GM19099 (cell line): Measurements from ENCODE around the gene APLN.

ENCODE experiments used
- POLR2A ChIP-seq: IDR thresholded peaks from 3 replicates; pipeline ENCODE4 v1.6.1; 2011; ENCODE audit warnings: low read depth; ENCODE audit not compliant: insufficient read length; ENCODE audit errors: extremely low read depth

The APLN gene, protein sequence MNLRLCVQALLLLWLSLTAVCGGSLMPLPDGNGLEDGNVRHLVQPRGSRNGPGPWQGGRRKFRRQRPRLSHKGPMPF

GRCh38 chrX:129654652-129655546, at the start of gene APLN:
APLN (minus strand) TSS chrX:129654956; CDS start chrX:129654630, 326 bp downstream.
- no peak for TF ChIP-seq POLR2A

DNA sequence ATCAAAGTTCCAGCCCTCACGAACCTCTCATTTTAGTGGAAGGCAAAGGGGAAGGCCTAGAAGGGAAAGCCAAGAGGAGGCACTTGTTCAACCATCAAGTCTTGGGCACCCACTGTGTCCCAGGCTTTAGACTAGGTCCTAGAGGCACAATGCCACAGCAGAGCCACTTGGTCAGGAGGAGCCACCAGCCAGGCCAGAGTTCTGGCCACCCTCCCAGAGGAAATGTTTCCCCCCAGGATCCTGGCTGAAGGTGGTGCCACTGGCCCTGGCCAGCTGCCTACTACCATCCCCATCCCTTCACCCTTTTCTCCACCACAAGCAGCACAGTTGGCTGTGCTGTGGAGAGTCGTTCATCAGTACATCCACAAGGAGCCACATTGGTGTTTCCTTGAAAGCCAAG, 49.7 kb upstream of the APLN start:
- no peak for TF ChIP-seq POLR2A

DNA sequence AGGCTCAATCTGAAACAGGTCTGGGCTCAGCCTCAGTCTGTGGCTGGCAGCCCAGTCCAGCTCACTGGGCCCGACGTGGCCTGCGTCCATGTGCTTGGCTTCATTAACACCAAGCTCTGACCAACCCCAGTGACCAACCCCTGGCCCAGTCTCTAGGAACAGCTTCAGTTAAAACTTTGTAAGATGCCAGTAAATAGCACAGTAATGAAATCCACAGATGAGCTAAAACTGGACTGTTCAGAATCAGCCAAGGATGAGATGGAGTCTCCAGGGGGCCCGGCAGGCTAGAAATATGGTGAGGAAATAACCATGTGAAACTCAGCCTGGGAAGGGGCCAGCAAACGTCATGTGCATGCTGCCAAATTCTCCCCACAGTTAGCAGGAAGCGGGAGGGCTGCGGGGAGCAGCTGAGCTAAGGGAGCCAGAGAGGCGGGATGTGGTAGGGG, 46.9 kb upstream of the APLN start:
- TF ChIP-seq POLR2A: no peak

DNA sequence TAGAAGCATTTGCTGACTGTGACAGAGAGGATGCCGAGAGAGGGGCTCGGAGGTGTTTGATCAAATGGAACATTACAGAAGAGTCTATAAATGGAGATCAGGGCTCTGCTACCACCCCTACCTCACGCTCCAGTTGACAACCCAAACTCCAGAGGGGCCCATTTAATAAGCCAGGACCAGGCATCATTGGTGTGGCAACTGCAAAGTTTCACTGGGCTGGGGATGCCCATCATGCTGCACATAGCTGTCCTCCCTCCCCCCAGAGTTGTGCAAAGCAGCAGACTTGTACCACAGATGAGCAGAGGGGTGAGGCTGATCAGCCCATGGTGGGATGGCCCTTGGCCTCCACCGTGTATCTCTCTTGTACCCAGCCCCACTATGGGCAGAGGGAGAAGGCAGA, 45.8 kb upstream of the APLN start:
- TF ChIP-seq POLR2A: no peak

- no peak for TF ChIP-seq POLR2A
Observed at GRCh38 chrX:129698150-129698549, 43.4 kb upstream of the APLN start.

- no peak for TF ChIP-seq POLR2A
Observed at GRCh38 chrX:129697204-129697829, 42.6 kb upstream of the APLN start.

- no peak for TF ChIP-seq POLR2A
Observed at GRCh38 chrX:129696463-129697155, 41.9 kb upstream of the APLN start.

- TF ChIP-seq POLR2A: no peak
Observed at GRCh38 chrX:129695937-129696336, 41.2 kb upstream of the APLN start.

DNA sequence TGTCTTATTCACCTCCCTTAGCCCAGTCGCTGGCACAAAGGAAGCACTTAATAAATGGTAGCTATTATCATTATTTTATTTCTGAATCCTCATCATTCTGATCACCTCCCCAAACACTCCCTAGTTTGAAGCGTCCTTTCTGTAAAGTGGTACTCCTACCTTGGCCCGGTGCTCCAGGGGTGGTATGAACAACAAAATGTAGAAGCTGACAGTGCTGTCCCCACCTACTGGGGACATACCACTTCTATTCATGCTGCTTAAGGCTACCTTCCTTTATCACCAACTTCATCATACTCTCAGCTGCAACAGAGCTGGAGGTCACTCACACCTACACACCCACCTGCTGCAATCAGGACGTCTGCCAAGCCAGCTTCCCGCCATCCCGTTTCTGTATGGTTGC, 40.8 kb upstream of the APLN start:
- no peak for TF ChIP-seq POLR2A

- TF ChIP-seq POLR2A: no peak
Observed at GRCh38 chrX:129694805-129695204, 40.0 kb upstream of the APLN start.

DNA sequence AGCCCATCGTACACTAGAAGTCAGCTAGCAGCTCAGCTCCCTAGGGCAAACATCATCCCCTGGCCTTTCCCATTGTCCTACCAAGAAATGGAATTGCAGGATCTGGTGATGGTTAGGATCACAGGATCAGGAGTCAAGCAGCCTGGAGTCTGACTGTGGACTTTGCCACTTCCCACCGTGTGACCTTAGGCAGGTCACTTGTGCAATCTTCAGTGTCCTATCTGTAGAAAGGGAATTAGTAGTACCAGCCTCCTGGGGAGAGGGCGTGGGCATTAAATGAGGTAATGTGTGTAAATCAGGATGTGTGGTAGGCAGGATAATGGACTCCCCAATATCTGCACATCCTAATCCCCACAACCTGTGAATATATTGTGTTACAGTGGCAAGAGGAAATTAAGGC, 38.6 kb upstream of the APLN start:
- no peak for TF ChIP-seq POLR2A

DNA sequence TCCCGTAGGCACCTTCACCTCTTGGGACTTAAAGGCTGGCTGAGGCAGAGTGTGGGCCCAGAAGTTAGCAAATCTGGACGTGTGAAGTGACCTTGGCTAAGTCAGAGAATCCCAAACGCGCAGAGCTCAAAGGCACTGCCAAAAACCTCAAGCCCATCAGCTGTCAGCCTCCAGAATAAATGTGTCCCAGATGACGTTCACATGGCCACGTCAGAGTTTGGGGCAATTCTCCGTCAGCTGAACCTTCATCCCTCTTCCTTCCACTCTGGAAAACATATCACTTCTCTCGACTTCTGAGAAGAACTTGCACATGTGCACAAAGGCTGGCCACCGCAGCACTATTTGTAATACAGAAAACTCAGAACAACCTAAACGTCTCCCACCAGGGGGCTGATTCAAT, 35.7 kb upstream of the APLN start:
- TF ChIP-seq POLR2A: no peak

DNA sequence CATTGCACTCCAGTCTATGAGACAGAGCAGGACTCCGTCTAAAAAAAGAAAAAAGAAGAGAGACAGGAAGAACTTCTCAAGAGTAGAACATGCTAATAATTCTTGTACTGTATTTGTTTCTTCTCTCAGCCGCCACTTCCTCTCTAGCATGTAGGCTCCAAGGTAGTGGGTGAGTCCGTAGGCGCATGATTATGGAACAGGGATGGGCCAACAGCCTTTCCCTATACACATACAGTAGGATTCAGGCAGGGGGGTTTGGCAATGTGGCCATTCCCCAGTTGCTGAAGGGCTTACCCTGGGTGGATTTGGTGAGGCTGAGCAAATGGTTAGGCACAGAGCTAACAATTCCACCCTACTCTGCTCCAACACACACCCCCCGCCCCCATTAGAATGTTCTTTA, 35.0 kb upstream of the APLN start:
- TF ChIP-seq POLR2A: no peak

DNA sequence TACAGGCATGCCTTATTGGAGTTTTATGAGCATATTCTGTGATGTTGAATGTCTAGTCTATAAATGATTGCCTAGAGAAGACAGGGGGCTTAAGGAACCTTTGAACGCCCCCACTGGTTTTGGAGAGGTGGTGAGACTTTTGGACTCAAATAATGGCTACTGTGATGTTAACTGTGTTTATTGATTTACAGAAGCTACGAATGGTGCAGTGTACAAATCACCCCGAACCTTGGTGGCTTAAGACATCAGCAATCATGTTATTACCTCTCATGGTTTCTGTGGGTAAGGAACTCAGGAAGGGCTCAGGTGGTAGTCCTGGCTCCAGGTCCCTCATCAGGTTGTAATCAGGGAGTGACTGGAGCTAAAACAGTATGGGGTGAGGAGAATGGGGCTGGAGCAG, 33.3 kb upstream of the APLN start:
- TF ChIP-seq POLR2A: no peak

DNA sequence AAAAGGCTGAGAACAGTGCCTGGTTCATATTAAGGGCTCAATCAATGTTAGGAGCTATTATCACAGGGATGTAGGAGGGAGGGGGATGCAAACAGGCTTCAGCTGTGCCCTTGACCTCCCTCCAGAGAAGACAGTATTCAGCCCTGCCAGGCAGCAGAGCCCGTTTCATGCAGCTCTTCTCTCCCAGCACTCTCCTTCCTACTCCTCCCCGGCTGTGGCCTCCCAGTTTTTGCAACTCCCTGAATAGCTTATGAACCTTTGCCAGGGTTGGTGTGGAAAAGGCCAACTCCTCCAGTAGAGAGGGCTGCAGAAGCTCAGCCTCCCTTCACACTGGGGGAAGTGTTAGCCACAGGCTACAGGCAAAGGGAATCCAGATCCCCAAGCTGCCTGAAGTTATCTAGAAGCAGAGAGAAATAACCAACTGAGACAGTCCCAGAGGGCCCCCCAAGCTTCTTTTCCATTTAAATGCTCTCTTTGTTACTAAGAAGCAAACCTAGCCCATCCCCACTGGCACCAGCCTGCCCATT, 31.7 kb upstream of the APLN start:
- no peak for TF ChIP-seq POLR2A
